Liver (tissue), 9 donors: Measurements from ENCODE around the gene DAAM1. TPM values are rescaled to one million over a fixed set of nuclear protein-coding genes. Genes with fewer than 3 reads are reported as not detected.
A peak's percentile ranks its signal among the peaks of the same experiment; 100 is the strongest.

Experiments used
- DNase-seq: peaks from one replicate; pipeline ENCODE4 v3.0.0-alpha.2; 2017; ENCODE audit warnings: low spot score
- H3K27ac ChIP-seq, 2 donors: one replicate each; pipeline ENCODE4 v1.7.0; 2013; ENCODE audit warnings: inconsistent platforms in 2 of 2, low read length in 2 of 2, control low read depth in 1 of 2, low read depth in 1 of 2, mild to moderate bottlenecking in 1 of 2
- H3K27me3 ChIP-seq, 4 donors: one replicate each; pipeline versions ENCODE4 v1.6.1 to v1.7.0; 2013; ENCODE audit warnings: low read length in 3 of 4, inconsistent platforms in 1 of 4, mild to moderate bottlenecking in 1 of 4, moderate library complexity in 1 of 4; ENCODE audit not compliant: control insufficient read depth in 4 of 4, insufficient read depth in 4 of 4
- H3K36me3 ChIP-seq, 4 donors: one replicate each; pipeline versions ENCODE4 v1.6.1 to v1.7.0; 2013; ENCODE audit warnings: low read length in 3 of 4, mild to moderate bottlenecking in 3 of 4, low read depth in 1 of 4, moderate library complexity in 1 of 4; ENCODE audit not compliant: control insufficient read depth in 4 of 4, insufficient read depth in 3 of 4
- H3K4me1 ChIP-seq, 4 donors: one replicate each; pipeline versions ENCODE4 v1.6.1 to v1.7.0; 2013; ENCODE audit warnings: low read length in 3 of 4, mild to moderate bottlenecking in 3 of 4, moderate library complexity in 1 of 4; ENCODE audit not compliant: control insufficient read depth in 4 of 4, insufficient read depth in 4 of 4
- H3K4me3 ChIP-seq, 3 donors: one replicate each; pipeline versions ENCODE4 v1.6.1 to v1.7.0; 2013; ENCODE audit warnings: low read length in 3 of 3, control low read depth in 1 of 3, low read depth in 1 of 3, mild to moderate bottlenecking in 1 of 3
- H3K9ac ChIP-seq, 2 donors: one replicate each; pipeline ENCODE4 v1.7.0; 2013; ENCODE audit warnings: low read length in 2 of 2, mild to moderate bottlenecking in 2 of 2, moderate library complexity in 2 of 2, control low read depth in 1 of 2, low read depth in 1 of 2
- H3K9me3 ChIP-seq, 4 donors: one replicate each; pipeline versions ENCODE4 v1.6.1 to v1.7.0; 2013; ENCODE audit warnings: low read length in 3 of 4; ENCODE audit not compliant: control insufficient read depth in 4 of 4
- ATF3 ChIP-seq: IDR thresholded peaks from 2 replicates; pipeline ENCODE4 v1.6.1; 2016; ENCODE audit warnings: antibody characterized with exemption
- CTCF ChIP-seq: fragments of 150-350 bp; IDR thresholded peaks from 2 replicates; pipeline ENCODE4 v1.5.1; 2017; ENCODE audit warnings: improper control_type of control experiment, low read depth, low read length; ENCODE audit not compliant: missing input control
- EGR1 ChIP-seq, 2 donors: IDR thresholded peaks; 2 replicates each; pipeline ENCODE4 v1.6.1; 2016 to 2018; ENCODE audit warnings: antibody characterized with exemption in 2 of 2, low read depth in 2 of 2
- FOXA1 ChIP-seq: IDR thresholded peaks from 2 replicates; pipeline ENCODE4 v1.6.1; 2016; ENCODE audit warnings: antibody characterized with exemption
- FOXA2 ChIP-seq: IDR thresholded peaks from 2 replicates; pipeline ENCODE4 v1.6.1; 2016; ENCODE audit warnings: antibody characterized with exemption
- GABPA ChIP-seq, 2 donors: IDR thresholded peaks in 1 of 2; conservative IDR thresholded peaks in 1 of 2; 2 replicates each; pipeline ENCODE4 v1.6.1; 2016; ENCODE audit warnings: antibody characterized with exemption in 2 of 2, mild to moderate bottlenecking in 1 of 2, moderate library complexity in 1 of 2
- HNF4A ChIP-seq, 2 donors: conservative IDR thresholded peaks; 2 replicates each; pipeline ENCODE4 v1.6.1; 2016; ENCODE audit warnings: antibody characterized with exemption in 2 of 2, mild to moderate bottlenecking in 2 of 2
- HNF4G ChIP-seq: IDR thresholded peaks from 2 replicates; pipeline ENCODE4 v1.6.1; 2016; ENCODE audit warnings: antibody characterized with exemption
- JUND ChIP-seq, 2 donors: IDR thresholded peaks; 2 replicates each; pipeline ENCODE4 v1.6.1; 2016; ENCODE audit warnings: antibody characterized with exemption in 2 of 2
- MAX ChIP-seq: IDR thresholded peaks from 2 replicates; pipeline ENCODE4 v1.6.1; 2016; ENCODE audit warnings: antibody characterized with exemption
- NR2F2 ChIP-seq: IDR thresholded peaks from 2 replicates; pipeline ENCODE4 v1.6.1; 2016; ENCODE audit warnings: antibody characterized with exemption
- RAD21 ChIP-seq, 2 donors: IDR thresholded peaks; 2 replicates each; pipeline ENCODE4 v1.6.1; 2016; ENCODE audit warnings: antibody characterized with exemption in 2 of 2, mild to moderate bottlenecking in 2 of 2
- REST ChIP-seq: IDR thresholded peaks from 2 replicates; pipeline ENCODE4 v1.6.1; 2016; ENCODE audit warnings: antibody characterized with exemption, mild to moderate bottlenecking
- RXRA ChIP-seq, 2 donors: IDR thresholded peaks; 2 replicates each; pipeline ENCODE4 v1.6.1; 2017 to 2018; ENCODE audit warnings: antibody characterized with exemption in 2 of 2, mild to moderate bottlenecking in 1 of 2
- SP1 ChIP-seq: IDR thresholded peaks from 2 replicates; pipeline ENCODE4 v1.6.1; 2018; ENCODE audit warnings: antibody characterized with exemption, mild to moderate bottlenecking
- TAF1 ChIP-seq: conservative IDR thresholded peaks from 2 replicates; pipeline ENCODE4 v1.6.1; 2016; ENCODE audit warnings: antibody characterized with exemption, mild to moderate bottlenecking
- YY1 ChIP-seq: IDR thresholded peaks from 2 replicates; pipeline ENCODE4 v1.6.1; 2016; ENCODE audit warnings: antibody characterized with exemption, mild to moderate bottlenecking
- ZBTB33 ChIP-seq: IDR thresholded peaks from 2 replicates; pipeline ENCODE4 v1.6.1; 2016; ENCODE audit warnings: antibody characterized with exemption
- polyA plus RNA-seq, 2 donors: library from polyadenylated mRNA; stranded (reverse) in 1 of 2; unstranded in 1 of 2; fragments of 200-250 nt in 1 of 2; fragments of >200 nt in 1 of 2; fragmentation: Nextera tagmentation in 1 of 2; extraction: Ambion mirVana in 1 of 2; gene quantifications; one replicate each; pipeline versions ENCODE4 v1.2.1 to v1.2.3, GENCODE V29; 2013 to 2015
- total RNA-seq, 2 donors: library from RNA; depleted of rRNA; stranded (reverse); fragments of >200 nt; gene quantifications; one replicate each; pipeline ENCODE4 v1.2.3, GENCODE V29; 2014
- donor health status: healthy.
- donor health status: healthy.
- donor health status: healthy.
- donor health status: healthy.
- donor health status: healthy.

Gene DAAM1
- total and polyA plus RNA-seq, 4 donors: 9.5 to 28.4 (median 18.5) TPM

GRCh38 chr14:59320361-59320760 lies 131.9 kb downstream of the DAAM1 start:
- Histone ChIP-seq H3K9ac (no peak overlapping the region), H3K27me3 (no peaks in the 10 kb centered on the region), H3K4me3 (no peak overlapping the region), H3K36me3 (peaks cover 2 to 13% (median 4%) of the 10 kb centered on the region in 4 donors), H3K9me3 (no peaks in the 10 kb centered on the region), H3K4me1 (peaks cover 7 to 40% (median 31%) of the 10 kb centered on the region in 4 donors), H3K27ac (peak overlapping the region in 1 of 2 donors; percentile 51)
- no peak for DNase-seq
- TF ChIP-seq EGR1 (IDR thresholded peaks at IDR 0.05; ENCODE audit: low read depth in 2 of 2) (no peak), ATF3 (no peak), FOXA1 (no peak), NR2F2 (no peak), GABPA (IDR thresholded peaks at IDR 0.05 in 1 of 2, conservative IDR thresholded peaks at IDR 0.05 in 1 of 2) (no peak), ZBTB33 (no peak), HNF4A (conservative IDR thresholded peaks at IDR 0.05) (no peak), SP1 (no peak), TAF1 (no peak), YY1 (no peak), REST (no peak), RXRA (IDR thresholded peaks at IDR 0.05) (no peak), RAD21 (IDR thresholded peaks at IDR 0.05) (no peak), FOXA2 (no peak), JUND (IDR thresholded peaks at IDR 0.05) (no peak), HNF4G (no peak), CTCF (no peak), MAX (no peak)
